Astrocyte (in vitro differentiated cells and primary cell): ENCODE results near the gene CHAT. TPM values are rescaled to one million over a fixed set of nuclear protein-coding genes. Genes with fewer than 3 reads are reported as not detected.

Experiments
- DNase-seq: peaks from one replicate; pipeline ENCODE4 v3.0.0-alpha.2; 2010; ENCODE audit warnings: low read depth
- FAIRE-seq: peaks from 2 replicates; lab custom pipeline; 2011; peaks lifted over from hg19 to GRCh38; lab: Jason Lieb, UNC
- H2AFZ ChIP-seq: 2 replicates; pipeline ENCODE4 v1.6.0; 2012; ENCODE audit warnings: low read depth, low read length, inconsistent platforms
- H3K27ac ChIP-seq: 2 replicates; pipeline ENCODE4 v1.5.1; 2011; ENCODE audit warnings: low read depth, low read length, inconsistent platforms
- H3K27me3 ChIP-seq: 2 replicates; pipeline ENCODE4 v1.6.0; 2011; ENCODE audit warnings: low read length, inconsistent platforms; ENCODE audit not compliant: insufficient read depth
- H3K36me3 ChIP-seq: 2 replicates; pipeline ENCODE4 v1.5.1; 2011; ENCODE audit warnings: low read length, inconsistent platforms; ENCODE audit not compliant: insufficient read depth
- H3K4me1 ChIP-seq: 2 replicates; pipeline ENCODE4 v1.5.1; 2011; ENCODE audit warnings: low read length, inconsistent platforms; ENCODE audit not compliant: insufficient read depth
- H3K4me2 ChIP-seq: 2 replicates; pipeline ENCODE4 v1.6.0; 2012; ENCODE audit warnings: low read length, inconsistent platforms
- H3K4me3 ChIP-seq: 2 replicates; pipeline ENCODE4 v1.5.1; 2011; ENCODE audit warnings: low read depth, mild to moderate bottlenecking, low read length, inconsistent platforms; ENCODE audit not compliant: insufficient read depth
- H3K79me2 ChIP-seq: 2 replicates; pipeline ENCODE4 v1.6.0; 2012; ENCODE audit warnings: mild to moderate bottlenecking, low read length, inconsistent platforms; ENCODE audit not compliant: insufficient read depth
- H3K9ac ChIP-seq: 2 replicates; pipeline ENCODE4 v1.6.0; 2012; ENCODE audit warnings: mild to moderate bottlenecking, low read length, inconsistent platforms
- H3K9me3 ChIP-seq: 2 replicates; pipeline ENCODE4 v1.5.1; 2012; ENCODE audit warnings: low read depth, mild to moderate bottlenecking, low read length, inconsistent platforms; ENCODE audit not compliant: insufficient read depth
- H4K20me1 ChIP-seq: 2 replicates; pipeline ENCODE4 v1.6.0; 2012; ENCODE audit warnings: low read length, inconsistent platforms; ENCODE audit not compliant: insufficient read depth
- H3K27ac Mint-ChIP-seq: one replicate; pipeline ENCODE4 v1.8.0; 2021; ENCODE audit warnings: mild to moderate bottlenecking, mixed read lengths; ENCODE audit not compliant: unreplicated experiment
- H3K27me3 Mint-ChIP-seq: one replicate; pipeline ENCODE4 v1.8.0; 2021; ENCODE audit warnings: low read depth, mixed read lengths; ENCODE audit not compliant: unreplicated experiment
- H3K36me3 Mint-ChIP-seq: one replicate; pipeline ENCODE4 v1.8.0; 2021; ENCODE audit warnings: low read depth, mixed read lengths; ENCODE audit not compliant: unreplicated experiment
- H3K4me1 Mint-ChIP-seq: one replicate; pipeline ENCODE4 v1.8.0; 2021; ENCODE audit warnings: low read depth, mixed read lengths; ENCODE audit not compliant: unreplicated experiment
- H3K4me3 Mint-ChIP-seq: one replicate; pipeline ENCODE4 v1.8.0; 2021; ENCODE audit warnings: mild to moderate bottlenecking, moderate library complexity, mixed read lengths; ENCODE audit not compliant: unreplicated experiment
- H3K9me3 Mint-ChIP-seq: one replicate; pipeline ENCODE4 v1.8.0; 2021; ENCODE audit warnings: mild to moderate bottlenecking, mixed read lengths; ENCODE audit not compliant: unreplicated experiment
- CTCF ChIP-seq: IDR thresholded peaks from 2 replicates; pipeline ENCODE4 v1.5.1; 2011; ENCODE audit warnings: low read depth, mild to moderate bottlenecking, inconsistent platforms, low read length, moderate library complexity; ENCODE audit not compliant: insufficient read depth
- EZH2 ChIP-seq: IDR thresholded peaks from 2 replicates; pipeline ENCODE4 v1.6.1; 2012; ENCODE audit warnings: mild to moderate bottlenecking, low read length, inconsistent platforms; ENCODE audit not compliant: insufficient read depth
- total RNA-seq: library from RNA; stranded (reverse); gene quantifications from 2 replicates; pipeline ENCODE4 v1.2.1, GENCODE V29; 2021

CHAT gene
- total RNA-seq, 1 donor from 2014 or later, result 1.00 TPM

- DNase-seq, result no peak
- Mint-ChIP-seq H3K4me3 (no peak overlapping the region), H3K4me1 (no peaks in the 10 kb centered on the region), H3K36me3 (no peaks in the 10 kb centered on the region), H3K27me3 (peaks cover 11% of the 10 kb centered on the region), H3K27ac (no peak overlapping the region), H3K9me3 (peaks cover 2% of the 10 kb centered on the region)
- H3K79me2 ChIP-seq, result no peaks in the 10 kb centered on the region
- no peak overlapping the region for H3K27ac ChIP-seq
- TF ChIP-seq EZH2, result no peak
- TF ChIP-seq CTCF, result no peak
- no peaks in the 10 kb centered on the region for H3K9me3 ChIP-seq
- no peaks in the 10 kb centered on the region for H3K4me1 ChIP-seq
- no peak overlapping the region for H3K4me2 ChIP-seq
- no peak overlapping the region for H3K4me3 ChIP-seq
- H3K36me3 ChIP-seq, result no peaks in the 10 kb centered on the region
- no peak for FAIRE-seq
- no peak overlapping the region for H3K9ac ChIP-seq
- H3K27me3 ChIP-seq, result no peaks in the 10 kb centered on the region
- no peak overlapping the region for H2AFZ ChIP-seq
- H4K20me1 ChIP-seq, result no peaks in the 10 kb centered on the region
Observed at GRCh38 chr10:49578392-49578791, 35.4 kb upstream of the CHAT start.

- H3K9me3 ChIP-seq, result no peaks in the 10 kb centered on the region
- Mint-ChIP-seq H3K36me3 (no peaks in the 10 kb centered on the region), H3K4me3 (no peak overlapping the region), H3K9me3 (peaks cover 2% of the 10 kb centered on the region), H3K27me3 (peaks cover 7% of the 10 kb centered on the region), H3K27ac (no peak overlapping the region), H3K4me1 (no peaks in the 10 kb centered on the region)
- H2AFZ ChIP-seq, result no peak overlapping the region
- H3K27ac ChIP-seq, result no peak overlapping the region
- FAIRE-seq (no peak), DNase-seq (peak; percentile 78)
- H3K27me3 ChIP-seq, result no peaks in the 10 kb centered on the region
- no peaks in the 10 kb centered on the region for H3K4me1 ChIP-seq
- no peaks in the 10 kb centered on the region for H3K36me3 ChIP-seq
- no peaks in the 10 kb centered on the region for H3K79me2 ChIP-seq
- H3K4me3 ChIP-seq, result no peak overlapping the region
- H3K4me2 ChIP-seq, result no peak overlapping the region
- H4K20me1 ChIP-seq, result no peaks in the 10 kb centered on the region
- no peak overlapping the region for H3K9ac ChIP-seq
- no peak for TF ChIP-seq EZH2
- no peak for TF ChIP-seq CTCF
Observed at GRCh38 chr10:49579621-49580020, 34.2 kb upstream of the CHAT start.

- H3K36me3 ChIP-seq, result no peaks in the 10 kb centered on the region
- H3K27me3 ChIP-seq, result no peaks in the 10 kb centered on the region
- FAIRE-seq, result no peak
- H3K27ac ChIP-seq, result no peak overlapping the region
- DNase-seq, result no peak
- peaks cover 7% of the 10 kb centered on the region for H3K4me1 Mint-ChIP-seq
- H3K4me2 ChIP-seq, result no peak overlapping the region
- H3K27ac Mint-ChIP-seq, result no peak overlapping the region
- H3K4me3 Mint-ChIP-seq, result no peak overlapping the region
- H3K36me3 Mint-ChIP-seq, result no peaks in the 10 kb centered on the region
- no peaks in the 10 kb centered on the region for H3K9me3 ChIP-seq
- H4K20me1 ChIP-seq, result no peaks in the 10 kb centered on the region
- no peak overlapping the region for H3K4me3 ChIP-seq
- no peak overlapping the region for H3K9ac ChIP-seq
- no peak overlapping the region for H2AFZ ChIP-seq
- TF ChIP-seq EZH2 (no peak), CTCF (no peak)
- no peaks in the 10 kb centered on the region for H3K9me3 Mint-ChIP-seq
- no peaks in the 10 kb centered on the region for H3K4me1 ChIP-seq
- H3K79me2 ChIP-seq, result no peaks in the 10 kb centered on the region
- no peaks in the 10 kb centered on the region for H3K27me3 Mint-ChIP-seq
Observed at GRCh38 chr10:49585387-49585786, 28.4 kb upstream of the CHAT start.
